HUES64 (cell line): ENCODE results near the gene HECTD4.
"Not testable (repeated sequence)": the region's sequence is repeated elsewhere in the genome, so short reads cannot be mapped to it uniquely, and the experiment has no call there.

Experiments used
- H3K27ac ChIP-seq: 2 replicates; pipeline ENCODE4 v1.7.0; 2013; ENCODE audit warnings: low read depth, low read length, inconsistent platforms
- H3K27me3 ChIP-seq: 2 replicates; pipeline ENCODE4 v1.6.1; 2013; ENCODE audit warnings: mild to moderate bottlenecking, low read length; ENCODE audit not compliant: insufficient read depth
- H3K36me3 ChIP-seq: 2 replicates; pipeline ENCODE4 v1.6.1; 2013; ENCODE audit warnings: mild to moderate bottlenecking, low read length; ENCODE audit not compliant: insufficient read depth
- H3K4me1 ChIP-seq: 2 replicates; pipeline ENCODE4 v1.6.1; 2013; ENCODE audit warnings: mild to moderate bottlenecking, low read length, moderate library complexity; ENCODE audit not compliant: insufficient read depth
- H3K4me3 ChIP-seq: 2 replicates; pipeline ENCODE4 v1.5.1; 2013; ENCODE audit warnings: mild to moderate bottlenecking, low read length, moderate library complexity
- H3K9ac ChIP-seq: 2 replicates; pipeline ENCODE4 v1.6.1; 2013; ENCODE audit warnings: mild to moderate bottlenecking, low read depth, low read length
- H3K9me3 ChIP-seq: 2 replicates; pipeline ENCODE4 v1.6.1; 2013; ENCODE audit warnings: low read depth, low read length; ENCODE audit not compliant: insufficient read depth
- WGBS: fragments of 150-250, 120-280 bp; methylation state at CpG from one replicate; pipeline ENCODE4 v1.1.7; 2013; ENCODE audit warnings: missing lambda C conversion rate; 5-methylcytosine and 5-hydroxymethylcytosine counted together

Gene HECTD4

GRCh38 chr12:112350593-112351592 lies 31.3 kb downstream of the HECTD4 start:
- Histone ChIP-seq H3K9me3 (no peaks in the 10 kb centered on the region), H3K27ac (no peak overlapping the region)
- WGBS = 95% methylated on average over 3 of the region's 3 CpGs

DNA sequence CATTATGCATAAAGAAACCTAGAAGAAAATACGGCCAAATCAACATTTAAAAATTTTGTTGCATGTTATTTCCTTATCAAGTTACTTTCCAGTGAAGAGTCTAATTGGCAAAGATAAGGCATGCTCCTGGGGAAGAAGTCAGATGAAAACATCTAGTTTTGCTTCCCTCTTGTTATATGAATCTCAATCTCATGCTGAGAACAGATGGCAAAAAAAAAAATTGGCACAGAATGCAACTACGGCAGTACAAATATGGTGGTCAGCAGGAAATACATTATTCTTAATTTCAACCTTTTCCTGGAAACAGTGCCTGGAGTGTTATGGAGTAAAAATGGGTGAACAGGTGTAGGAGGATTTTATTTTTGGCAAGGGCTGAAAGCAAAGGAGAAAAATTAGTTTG lies 32.8 kb downstream of the HECTD4 start:
- Histone ChIP-seq H3K4me3 (no peak overlapping the region), H3K9me3 (no peaks in the 10 kb centered on the region), H3K9ac (no peak overlapping the region), H3K27me3 (no peaks in the 10 kb centered on the region), H3K27ac (no peak overlapping the region), H3K36me3 (no peaks in the 10 kb centered on the region), H3K4me1 (peaks cover 19% of the 10 kb centered on the region)
- 100% methylated on average over 1 of the region's 2 CpGs for WGBS

More at GRCh38 chr12:112350593-112351592, 31.3 kb downstream of the HECTD4 start:
- peaks cover 17% of the 10 kb centered on the region for H3K4me1 ChIP-seq
- H3K4me3 ChIP-seq = no peak overlapping the region
- H3K27me3 ChIP-seq = no peaks in the 10 kb centered on the region
- no peak overlapping the region for H3K9ac ChIP-seq
- H3K36me3 ChIP-seq = no peaks in the 10 kb centered on the region

DNA sequence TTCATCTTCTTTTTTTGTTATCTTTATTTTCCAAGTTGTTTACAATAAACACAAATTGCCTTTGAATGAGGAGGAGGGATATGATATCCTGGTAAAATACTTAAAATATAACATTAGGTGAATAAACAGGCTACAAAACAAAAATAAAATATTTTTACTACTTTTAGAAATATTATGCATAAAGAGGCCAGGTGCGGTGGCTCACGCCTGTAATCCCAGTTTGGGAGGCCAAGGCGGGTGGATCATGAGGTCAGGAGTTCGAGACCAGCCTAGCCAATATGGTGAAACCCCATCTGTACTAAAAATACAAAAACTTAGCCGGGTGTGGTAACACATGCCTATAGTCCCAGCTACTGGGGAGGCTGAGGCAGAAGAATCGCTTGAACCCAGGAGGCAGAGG lies 33.3 kb downstream of the HECTD4 start:
- 97% methylated on average over 6 of the region's 6 CpGs for WGBS
- H3K27me3 ChIP-seq, H3K9ac ChIP-seq, H3K9me3 ChIP-seq, H3K27ac ChIP-seq, H3K4me3 ChIP-seq, H3K36me3 ChIP-seq: not testable (repeated sequence)
- H3K4me1 ChIP-seq = peaks cover 20% of the 10 kb centered on the region

DNA sequence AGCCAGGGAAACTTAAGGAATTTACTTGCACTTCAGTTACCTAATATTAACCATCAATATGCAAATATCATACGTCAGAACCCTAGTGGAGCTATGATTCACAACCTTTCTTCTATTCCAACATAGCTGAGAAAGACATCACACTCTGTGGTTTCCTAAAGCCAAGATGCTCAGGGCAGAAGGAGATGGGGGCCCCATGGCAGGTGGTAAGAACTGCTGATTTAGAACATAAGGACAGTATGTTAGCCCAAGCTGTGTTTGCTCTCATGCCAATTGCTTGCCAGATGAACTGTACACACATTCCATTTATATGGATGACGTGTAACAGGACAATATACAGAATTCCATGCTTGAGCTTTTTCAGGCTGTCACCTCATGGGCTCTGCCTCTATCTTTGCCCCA lies 34.6 kb downstream of the HECTD4 start:
- Histone ChIP-seq H3K9me3 (no peaks in the 10 kb centered on the region), H3K27ac (no peak overlapping the region), H3K36me3 (no peaks in the 10 kb centered on the region), H3K27me3 (no peaks in the 10 kb centered on the region), H3K4me1 (peaks cover 25% of the 10 kb centered on the region), H3K4me3 (no peak overlapping the region), H3K9ac (no peak overlapping the region)
- 96% methylated on average over 2 of the region's 2 CpGs for WGBS

- 50% methylated on average over 1 of the region's 1 CpG for WGBS
- Histone ChIP-seq H3K27me3 (no peaks in the 10 kb centered on the region), H3K36me3 (no peaks in the 10 kb centered on the region), H3K4me1 (peaks cover 29% of the 10 kb centered on the region), H3K9ac (0 out of 2 replicates have a peak overlapping the region, but pooled peaks have one; percentile 16), H3K4me3 (no peak overlapping the region), H3K9me3 (no peaks in the 10 kb centered on the region), H3K27ac (peak overlapping the region; percentile 40; the same call in 1 of the 2 replicates)
Measured at GRCh38 chr12:112346194-112346593, 36.0 kb downstream of the HECTD4 start.

DNA sequence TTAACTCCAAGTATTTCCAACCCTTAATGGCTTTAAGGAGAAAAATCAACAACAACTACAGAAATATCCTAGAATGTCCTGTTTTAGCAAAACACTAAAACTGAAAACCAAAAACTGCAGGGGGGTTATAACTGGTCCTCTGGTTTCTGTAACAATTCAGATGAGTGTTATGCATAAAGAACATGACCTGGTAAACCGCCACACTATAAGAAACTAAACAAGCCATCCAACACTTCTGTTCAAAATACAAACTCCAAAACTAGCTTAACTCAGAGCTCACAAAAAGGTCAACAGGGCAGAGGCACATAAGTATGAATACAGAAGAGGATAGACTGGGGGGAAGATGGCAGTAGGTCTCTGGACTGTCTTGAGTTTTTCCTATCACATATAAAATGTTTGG lies 38.0 kb downstream of the HECTD4 start:
- H3K4me1 ChIP-seq = peaks cover 29% of the 10 kb centered on the region
- H3K9me3 ChIP-seq = no peaks in the 10 kb centered on the region
- 100% methylated on average over 1 of the region's 1 CpG for WGBS
- H3K36me3 ChIP-seq = no peaks in the 10 kb centered on the region
- no peak overlapping the region for H3K9ac ChIP-seq
- H3K27me3 ChIP-seq = no peaks in the 10 kb centered on the region
- no peak overlapping the region for H3K4me3 ChIP-seq
- H3K27ac ChIP-seq = no peak overlapping the region

DNA sequence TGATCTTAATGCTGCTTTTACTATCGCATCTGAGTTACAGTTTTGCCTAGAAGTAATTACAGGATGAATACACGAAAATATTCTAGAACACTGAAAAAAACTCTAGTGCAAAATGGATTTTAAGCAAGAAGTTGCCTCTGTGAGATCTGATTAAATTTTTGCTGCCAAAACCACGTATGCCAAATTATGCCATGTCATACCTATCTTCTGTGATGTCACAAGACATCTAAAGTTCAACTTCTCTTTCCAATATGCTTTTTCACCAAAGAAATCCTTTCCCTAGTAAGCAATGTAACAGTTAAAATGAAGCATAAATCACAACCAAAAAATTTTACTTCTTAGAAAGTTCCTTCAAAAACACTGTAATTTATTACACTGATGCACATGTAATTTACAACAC lies 39.6 kb downstream of the HECTD4 start:
- H3K36me3 ChIP-seq = no peaks in the 10 kb centered on the region
- no peaks in the 10 kb centered on the region for H3K9me3 ChIP-seq
- WGBS = 95% methylated on average over 3 of the region's 3 CpGs
- H3K27ac ChIP-seq = no peak overlapping the region
- H3K4me3 ChIP-seq = no peak overlapping the region
- no peaks in the 10 kb centered on the region for H3K27me3 ChIP-seq
- H3K9ac ChIP-seq = no peak overlapping the region
- peaks cover 26% of the 10 kb centered on the region for H3K4me1 ChIP-seq

GRCh38 chr12:112341046-112341825 lies 41.0 kb downstream of the HECTD4 start:
- 87% methylated on average over 3 of the region's 4 CpGs for WGBS
- no peak overlapping the region for H3K4me3 ChIP-seq
- H3K36me3 ChIP-seq = no peaks in the 10 kb centered on the region
- H3K4me1 ChIP-seq = peaks cover 15% of the 10 kb centered on the region
- no peaks in the 10 kb centered on the region for H3K27me3 ChIP-seq
- no peaks in the 10 kb centered on the region for H3K9me3 ChIP-seq
- H3K9ac ChIP-seq = no peak overlapping the region
- H3K27ac ChIP-seq = no peak overlapping the region

DNA sequence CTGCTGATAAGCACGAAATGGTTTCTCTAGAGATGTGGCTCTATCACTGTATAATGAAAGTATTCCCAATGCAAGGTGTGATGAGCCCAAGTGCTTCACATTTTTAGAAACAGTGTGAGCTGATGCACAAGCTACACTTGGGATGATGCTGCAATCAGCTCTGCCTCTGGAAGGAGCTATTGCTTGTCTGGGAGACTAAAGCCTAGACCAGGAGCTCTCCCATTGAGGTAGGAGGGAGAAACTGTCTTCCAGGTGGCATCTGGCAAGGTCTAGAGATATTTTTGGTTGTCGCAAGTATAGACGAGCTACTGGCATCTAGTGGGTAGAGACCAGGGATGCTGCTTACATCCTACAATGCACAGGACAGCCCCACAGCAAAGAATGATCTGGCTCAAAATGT lies 42.0 kb downstream of the HECTD4 start:
- peaks cover 10% of the 10 kb centered on the region; the same call in 1 of the 2 replicates for H3K4me1 ChIP-seq
- WGBS = 92% methylated on average over 3 of the region's 3 CpGs
- H3K27ac ChIP-seq = no peak overlapping the region
- H3K9me3 ChIP-seq = no peaks in the 10 kb centered on the region
- H3K4me3 ChIP-seq = no peak overlapping the region
- no peak overlapping the region for H3K9ac ChIP-seq
- H3K27me3 ChIP-seq = no peaks in the 10 kb centered on the region
- H3K36me3 ChIP-seq = no peaks in the 10 kb centered on the region

DNA sequence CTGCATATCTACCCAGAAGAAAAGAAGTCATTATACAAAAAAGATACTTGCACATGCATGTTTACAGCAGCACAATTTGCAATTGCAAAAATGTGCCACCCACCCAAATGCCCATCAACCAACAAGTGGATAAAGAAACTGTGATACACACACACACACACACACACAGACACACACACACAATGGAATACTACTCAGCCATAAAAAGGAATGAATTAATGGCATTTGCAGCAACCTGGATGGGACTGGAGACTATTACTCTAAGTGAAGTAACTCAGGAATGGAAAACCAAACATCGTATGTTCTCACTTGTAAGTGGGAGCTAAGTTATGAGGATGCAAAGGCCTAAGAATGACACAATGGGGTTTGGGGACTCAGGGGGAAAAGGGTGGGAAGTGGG lies 47.2 kb downstream of the HECTD4 start:
- H3K4me3 ChIP-seq, H3K36me3 ChIP-seq, H3K27me3 ChIP-seq, H3K9me3 ChIP-seq, H3K27ac ChIP-seq, H3K4me1 ChIP-seq, H3K9ac ChIP-seq: not testable (repeated sequence)
- 90% methylated on average over 1 of the region's 1 CpG for WGBS

GRCh38 chr12:112333019-112333418 lies 49.2 kb downstream of the HECTD4 start:
- no peak overlapping the region for H3K4me3 ChIP-seq
- 92% methylated on average over 3 of the region's 3 CpGs for WGBS
- no peak overlapping the region for H3K9ac ChIP-seq
- no peak overlapping the region for H3K27ac ChIP-seq
- H3K4me1 ChIP-seq = no peaks in the 10 kb centered on the region
- H3K9me3 ChIP-seq = no peaks in the 10 kb centered on the region
- no peaks in the 10 kb centered on the region for H3K27me3 ChIP-seq
- H3K36me3 ChIP-seq = no peaks in the 10 kb centered on the region
